HepG2 (cell line): Measurements from ENCODE around the gene SIRT7. TPM values are rescaled to one million over a fixed set of nuclear protein-coding genes. Genes with fewer than 3 reads are reported as not detected.

Experiments used
- CREM ChIP-seq, 2 experiments: sonication (generic) in 1 of 2; formaldehyde crosslinking in 1 of 2; IDR thresholded peaks; 2 replicates each; pipeline versions ENCODE4 v1.4.0 to v1.6.1; 2016 to 2020; ENCODE audit warnings: antibody characterized with exemption in 1 of 2, mild to moderate bottlenecking in 1 of 2, missing genetic modification reagents in 1 of 2
- KLF6 ChIP-seq: IDR thresholded peaks from 2 replicates; pipeline ENCODE4 v1.8.0; 2016; ENCODE audit warnings: missing biosample characterization, missing genetic modification reagents
- MTA3 ChIP-seq: sonication (generic); formaldehyde crosslinking; IDR thresholded peaks from 2 replicates; pipeline ENCODE4 v1.4.0; 2020; ENCODE audit warnings: missing genetic modification reagents
- NFE2 ChIP-seq: sonication (generic); formaldehyde crosslinking; IDR thresholded peaks from 2 replicates; pipeline ENCODE4 v1.4.0; 2020; ENCODE audit warnings: missing genetic modification reagents
- NFRKB ChIP-seq: fragments of 450-650 bp; IDR thresholded peaks from 2 replicates; pipeline ENCODE4 v1.6.1; 2017
- NRL ChIP-seq: sonication (generic); formaldehyde crosslinking; IDR thresholded peaks from 2 replicates; pipeline ENCODE4 v1.5.0; 2020; ENCODE audit warnings: missing genetic modification reagents, mild to moderate bottlenecking, moderate library complexity, borderline replicate concordance
- PAWR ChIP-seq: sonication (generic); formaldehyde crosslinking; IDR thresholded peaks from 2 replicates; pipeline ENCODE4 v1.4.0; 2020; ENCODE audit warnings: missing genetic modification reagents, mild to moderate bottlenecking, borderline replicate concordance
- SMYD3 ChIP-seq: sonication (generic); formaldehyde crosslinking; IDR thresholded peaks from 2 replicates; pipeline ENCODE4 v1.8.1; 2023; ENCODE audit warnings: mild to moderate bottlenecking, missing genetic modification reagents
- SNAPC2 ChIP-seq: sonication (generic); formaldehyde crosslinking; IDR thresholded peaks from 2 replicates; pipeline ENCODE4 v1.8.1; 2022; ENCODE audit warnings: mild to moderate bottlenecking, missing genetic modification reagents
- TCF12 ChIP-seq, 2 experiments: fragments of 450-650 bp in 1 of 2; sonication (generic) in 1 of 2; formaldehyde crosslinking in 1 of 2; IDR thresholded peaks; 2 replicates each; pipeline versions ENCODE4 v1.6.1 to v1.8.0; 2017 to 2022; ENCODE audit warnings: antibody characterized with exemption in 1 of 2, mild to moderate bottlenecking in 1 of 2, missing genetic modification reagents in 1 of 2, moderate library complexity in 1 of 2
- ZFP62 ChIP-seq: sonication (generic); formaldehyde crosslinking; IDR thresholded peaks from 2 replicates; pipeline ENCODE4 v1.4.0; 2020; ENCODE audit warnings: missing genetic modification reagents
- ZNF264 ChIP-seq: sonication (generic); formaldehyde crosslinking; IDR thresholded peaks from 2 replicates; pipeline ENCODE4 v1.4.0; 2020; ENCODE audit warnings: missing genetic modification reagents
- ZNF337 ChIP-seq: sonication (generic); formaldehyde crosslinking; IDR thresholded peaks from 2 replicates; pipeline ENCODE4 v1.5.1; 2020; ENCODE audit warnings: missing genetic modification reagents, low read depth, mild to moderate bottlenecking, borderline replicate concordance
- ZNF430 ChIP-seq: sonication (generic); formaldehyde crosslinking; IDR thresholded peaks from 2 replicates; pipeline ENCODE4 v1.9.0; 2021; ENCODE audit warnings: mild to moderate bottlenecking, missing genetic modification reagents
- ZNF878 ChIP-seq: sonication (generic); formaldehyde crosslinking; IDR thresholded peaks from 2 replicates; pipeline ENCODE4 v1.8.1; 2023; ENCODE audit warnings: mild to moderate bottlenecking, missing genetic modification reagents, moderate library complexity
- ZNF891 ChIP-seq: sonication (generic); formaldehyde crosslinking; IDR thresholded peaks from 2 replicates; pipeline ENCODE4 v1.5.0; 2020; ENCODE audit warnings: mild to moderate bottlenecking, missing genetic modification reagents
- polyA plus RNA-seq, 8 experiments: library from polyadenylated mRNA; depleted of rRNA in 3 of 8; stranded (reverse) in 7 of 8; unstranded in 1 of 8; fragments of >200 nt; fragmentation: Illumina TruSeq in 4 of 8; extraction: Trizol in 4 of 8; gene quantifications; 2 replicates each; pipeline versions ENCODE4 v1.2.1 to v1.2.3, GENCODE V29; 2011 to 2016; ENCODE audit warnings: low read depth in 4 of 8, missing spikeins in 1 of 8, mixed read lengths in 1 of 8; ENCODE audit not compliant: insufficient read depth in 1 of 8
- total RNA-seq, 5 experiments: library from RNA; depleted of rRNA; stranded (reverse); fragments of >200 nt; fragmentation: Illumina TruSeq; extraction: Trizol; gene quantifications; 2 replicates each; pipeline ENCODE4 v1.2.3, GENCODE V29; 2016; ENCODE audit warnings: low read depth in 1 of 5
- TF ChIP-seq, protein P1 (sequence below): sonication (generic); formaldehyde crosslinking; IDR thresholded peaks from 2 replicates; pipeline ENCODE4 v1.5.0; 2020; ENCODE audit warnings: missing genetic modification reagents
- TF ChIP-seq, protein P2 (sequence below): sonication (generic); formaldehyde crosslinking; IDR thresholded peaks from 2 replicates; pipeline ENCODE4 v1.9.0; 2021; ENCODE audit warnings: missing genetic modification reagents, borderline replicate concordance
- TF ChIP-seq, protein P3 (sequence below): sonication (generic); formaldehyde crosslinking; IDR thresholded peaks from 2 replicates; pipeline ENCODE4 v1.4.0; 2020; ENCODE audit warnings: missing genetic modification reagents, mild to moderate bottlenecking, borderline replicate concordance
- TF ChIP-seq, protein P4 (sequence below): sonication (generic); formaldehyde crosslinking; IDR thresholded peaks from 2 replicates; pipeline ENCODE4 v1.4.0; 2020; ENCODE audit warnings: missing genetic modification reagents

The SIRT7 gene
- total and polyA plus RNA-seq, 2 of the 13 experiments (the other 11 are each of a cell fraction or from before 2014, with no cell fraction given) = 8.3 to 24.8 TPM

DNA sequence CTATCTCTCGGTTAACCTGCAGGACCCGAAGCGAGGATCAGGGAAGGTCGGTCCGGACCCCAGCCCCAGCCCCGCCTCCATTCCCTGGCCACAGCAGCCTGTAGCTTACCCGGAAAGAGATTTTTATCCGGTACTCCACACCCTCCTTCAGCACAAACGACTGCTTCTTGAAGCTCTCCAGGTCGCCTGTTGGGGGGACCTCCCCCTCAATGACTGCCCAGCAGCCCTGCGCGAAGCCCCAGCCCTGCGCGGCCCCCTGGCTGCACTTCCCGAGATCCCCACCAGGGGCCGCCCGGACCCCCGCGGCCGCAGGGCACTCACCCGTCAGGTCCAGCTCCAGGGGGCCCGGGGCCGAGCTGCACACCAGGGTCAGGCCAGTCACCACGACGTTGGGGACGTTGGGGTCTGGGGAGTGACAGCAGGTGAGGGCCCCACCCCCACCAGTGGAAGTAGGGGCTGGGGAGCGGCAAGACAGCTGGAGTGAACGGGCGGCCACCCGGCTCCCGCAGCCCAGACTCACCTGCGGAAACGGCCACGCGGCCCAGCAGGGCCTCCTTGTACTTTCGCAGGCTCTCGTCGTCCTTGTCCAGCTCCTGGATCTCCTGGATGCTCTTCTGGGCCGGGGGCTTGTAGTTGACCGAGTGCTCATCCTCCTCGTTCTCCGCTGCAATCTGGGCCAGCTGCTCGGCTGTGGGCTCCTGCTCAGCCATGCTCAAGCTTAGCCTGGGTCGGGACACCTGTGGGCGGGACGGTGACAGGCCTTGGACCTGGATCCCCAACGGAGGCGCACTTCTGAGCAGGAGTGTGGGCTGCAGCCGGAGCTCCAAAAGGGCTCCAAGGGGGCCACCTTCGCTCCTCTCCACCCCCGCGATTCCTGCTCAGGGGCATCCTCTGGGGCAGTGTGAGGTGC lies 48.5 kb downstream of the SIRT7 start (continued):
- TF ChIP-seq SMYD3 (CRISPR knock-in tag) (peak; percentile 93; the same call in 1 of the 2 replicates), ZNF430 (CRISPR knock-in tag) (peak; percentile 43; the same call in 1 of the 2 replicates), PAWR (no peak), KLF6 (CRISPR knock-in tag) (no peak), NFRKB (no peak), TCF12 (IDR thresholded peaks at IDR 0.05) (no peak), TCF12 (CRISPR knock-in tag; IDR thresholded peaks at IDR 0.05) (peak; percentile 69; the same call in 1 of the 2 replicates), ZFP62 (CRISPR knock-in tag) (0 out of 2 replicates have a peak, but pooled peaks have one; percentile 16), ZNF878 (0 out of 2 replicates have a peak, but pooled peaks have one; percentile 51), ZNF337 (CRISPR knock-in tag) (0 out of 2 replicates have a peak, but pooled peaks have one; percentile 24), SNAPC2 (CRISPR knock-in tag) (0 out of 2 replicates have a peak, but pooled peaks have one; percentile 64), ZNF891 (CRISPR knock-in tag) (no peak; the same call in 1 of the 2 replicates), NFE2 (CRISPR knock-in tag) (no peak), ZNF264 (CRISPR knock-in tag) (peak; percentile 46; the same call in 1 of the 2 replicates), NRL (CRISPR knock-in tag) (no peak; the same call in 1 of the 2 replicates), MTA3 (CRISPR knock-in tag) (no peak), CREM (IDR thresholded peaks at IDR 0.05) (no peak; the same call in 1 of the 2 replicates), CREM (CRISPR knock-in tag; IDR thresholded peaks at IDR 0.05) (no peak)
- TF ChIP-seq, protein P1, sequence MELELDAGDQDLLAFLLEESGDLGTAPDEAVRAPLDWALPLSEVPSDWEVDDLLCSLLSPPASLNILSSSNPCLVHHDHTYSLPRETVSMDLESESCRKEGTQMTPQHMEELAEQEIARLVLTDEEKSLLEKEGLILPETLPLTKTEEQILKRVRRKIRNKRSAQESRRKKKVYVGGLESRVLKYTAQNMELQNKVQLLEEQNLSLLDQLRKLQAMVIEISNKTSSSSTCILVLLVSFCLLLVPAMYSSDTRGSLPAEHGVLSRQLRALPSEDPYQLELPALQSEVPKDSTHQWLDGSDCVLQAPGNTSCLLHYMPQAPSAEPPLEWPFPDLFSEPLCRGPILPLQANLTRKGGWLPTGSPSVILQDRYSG (CRISPR knock-in tag) = no peak
- TF ChIP-seq, protein P2, sequence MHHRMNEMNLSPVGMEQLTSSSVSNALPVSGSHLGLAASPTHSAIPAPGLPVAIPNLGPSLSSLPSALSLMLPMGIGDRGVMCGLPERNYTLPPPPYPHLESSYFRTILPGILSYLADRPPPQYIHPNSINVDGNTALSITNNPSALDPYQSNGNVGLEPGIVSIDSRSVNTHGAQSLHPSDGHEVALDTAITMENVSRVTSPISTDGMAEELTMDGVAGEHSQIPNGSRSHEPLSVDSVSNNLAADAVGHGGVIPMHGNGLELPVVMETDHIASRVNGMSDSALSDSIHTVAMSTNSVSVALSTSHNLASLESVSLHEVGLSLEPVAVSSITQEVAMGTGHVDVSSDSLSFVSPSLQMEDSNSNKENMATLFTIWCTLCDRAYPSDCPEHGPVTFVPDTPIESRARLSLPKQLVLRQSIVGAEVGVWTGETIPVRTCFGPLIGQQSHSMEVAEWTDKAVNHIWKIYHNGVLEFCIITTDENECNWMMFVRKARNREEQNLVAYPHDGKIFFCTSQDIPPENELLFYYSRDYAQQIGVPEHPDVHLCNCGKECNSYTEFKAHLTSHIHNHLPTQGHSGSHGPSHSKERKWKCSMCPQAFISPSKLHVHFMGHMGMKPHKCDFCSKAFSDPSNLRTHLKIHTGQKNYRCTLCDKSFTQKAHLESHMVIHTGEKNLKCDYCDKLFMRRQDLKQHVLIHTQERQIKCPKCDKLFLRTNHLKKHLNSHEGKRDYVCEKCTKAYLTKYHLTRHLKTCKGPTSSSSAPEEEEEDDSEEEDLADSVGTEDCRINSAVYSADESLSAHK = no peak
- TF ChIP-seq, protein P3, sequence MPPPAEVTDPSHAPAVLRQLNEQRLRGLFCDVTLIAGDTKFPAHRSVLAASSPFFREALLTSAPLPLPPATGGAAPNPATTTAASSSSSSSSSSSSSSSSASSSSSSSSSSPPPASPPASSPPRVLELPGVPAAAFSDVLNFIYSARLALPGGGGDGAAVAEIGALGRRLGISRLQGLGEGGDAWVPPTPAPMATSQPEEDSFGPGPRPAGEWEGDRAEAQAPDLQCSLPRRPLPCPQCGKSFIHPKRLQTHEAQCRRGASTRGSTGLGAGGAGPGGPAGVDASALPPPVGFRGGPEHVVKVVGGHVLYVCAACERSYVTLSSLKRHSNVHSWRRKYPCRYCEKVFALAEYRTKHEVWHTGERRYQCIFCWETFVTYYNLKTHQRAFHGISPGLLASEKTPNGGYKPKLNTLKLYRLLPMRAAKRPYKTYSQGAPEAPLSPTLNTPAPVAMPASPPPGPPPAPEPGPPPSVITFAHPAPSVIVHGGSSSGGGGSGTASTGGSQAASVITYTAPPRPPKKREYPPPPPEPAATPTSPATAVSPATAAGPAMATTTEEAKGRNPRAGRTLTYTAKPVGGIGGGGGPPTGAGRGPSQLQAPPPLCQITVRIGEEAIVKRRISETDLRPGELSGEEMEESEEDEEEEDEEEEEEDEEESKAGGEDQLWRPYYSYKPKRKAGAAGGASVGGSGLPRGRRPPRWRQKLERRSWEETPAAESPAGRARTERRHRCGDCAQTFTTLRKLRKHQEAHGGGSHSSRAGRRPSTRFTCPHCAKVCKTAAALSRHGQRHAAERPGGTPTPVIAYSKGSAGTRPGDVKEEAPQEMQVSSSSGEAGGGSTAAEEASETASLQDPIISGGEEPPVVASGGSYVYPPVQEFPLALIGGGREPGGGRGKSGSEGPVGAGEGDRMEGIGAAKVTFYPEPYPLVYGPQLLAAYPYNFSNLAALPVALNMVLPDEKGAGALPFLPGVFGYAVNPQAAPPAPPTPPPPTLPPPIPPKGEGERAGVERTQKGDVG (CRISPR knock-in tag) = 0 out of 2 replicates have a peak, but pooled peaks have one; percentile 18
- TF ChIP-seq, protein P4, sequence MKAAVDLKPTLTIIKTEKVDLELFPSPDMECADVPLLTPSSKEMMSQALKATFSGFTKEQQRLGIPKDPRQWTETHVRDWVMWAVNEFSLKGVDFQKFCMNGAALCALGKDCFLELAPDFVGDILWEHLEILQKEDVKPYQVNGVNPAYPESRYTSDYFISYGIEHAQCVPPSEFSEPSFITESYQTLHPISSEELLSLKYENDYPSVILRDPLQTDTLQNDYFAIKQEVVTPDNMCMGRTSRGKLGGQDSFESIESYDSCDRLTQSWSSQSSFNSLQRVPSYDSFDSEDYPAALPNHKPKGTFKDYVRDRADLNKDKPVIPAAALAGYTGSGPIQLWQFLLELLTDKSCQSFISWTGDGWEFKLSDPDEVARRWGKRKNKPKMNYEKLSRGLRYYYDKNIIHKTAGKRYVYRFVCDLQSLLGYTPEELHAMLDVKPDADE = no peak; the same call in 1 of the 2 replicates
